Liver (tissue), 9 donors: ENCODE data around the gene SIRT7. TPM values are rescaled to one million over a fixed set of nuclear protein-coding genes. Genes with fewer than 3 reads are reported as not detected.

ENCODE experiments used
- DNase-seq: peaks from one replicate; pipeline ENCODE4 v3.0.0-alpha.2; 2017; ENCODE audit warnings: low spot score
- H3K27ac ChIP-seq, 2 donors: one replicate each; pipeline ENCODE4 v1.7.0; 2013; ENCODE audit warnings: inconsistent platforms in 2 of 2, low read length in 2 of 2, control low read depth in 1 of 2, low read depth in 1 of 2, mild to moderate bottlenecking in 1 of 2
- H3K27me3 ChIP-seq, 4 donors: one replicate each; pipeline versions ENCODE4 v1.6.1 to v1.7.0; 2013; ENCODE audit warnings: low read length in 3 of 4, inconsistent platforms in 1 of 4, mild to moderate bottlenecking in 1 of 4, moderate library complexity in 1 of 4; ENCODE audit not compliant: control insufficient read depth in 4 of 4, insufficient read depth in 4 of 4
- H3K36me3 ChIP-seq, 4 donors: one replicate each; pipeline versions ENCODE4 v1.6.1 to v1.7.0; 2013; ENCODE audit warnings: low read length in 3 of 4, mild to moderate bottlenecking in 3 of 4, low read depth in 1 of 4, moderate library complexity in 1 of 4; ENCODE audit not compliant: control insufficient read depth in 4 of 4, insufficient read depth in 3 of 4
- H3K4me1 ChIP-seq, 4 donors: one replicate each; pipeline versions ENCODE4 v1.6.1 to v1.7.0; 2013; ENCODE audit warnings: low read length in 3 of 4, mild to moderate bottlenecking in 3 of 4, moderate library complexity in 1 of 4; ENCODE audit not compliant: control insufficient read depth in 4 of 4, insufficient read depth in 4 of 4
- H3K4me3 ChIP-seq, 3 donors: one replicate each; pipeline versions ENCODE4 v1.6.1 to v1.7.0; 2013; ENCODE audit warnings: low read length in 3 of 3, control low read depth in 1 of 3, low read depth in 1 of 3, mild to moderate bottlenecking in 1 of 3
- H3K9ac ChIP-seq, 2 donors: one replicate each; pipeline ENCODE4 v1.7.0; 2013; ENCODE audit warnings: low read length in 2 of 2, mild to moderate bottlenecking in 2 of 2, moderate library complexity in 2 of 2, control low read depth in 1 of 2, low read depth in 1 of 2
- H3K9me3 ChIP-seq, 4 donors: one replicate each; pipeline versions ENCODE4 v1.6.1 to v1.7.0; 2013; ENCODE audit warnings: low read length in 3 of 4; ENCODE audit not compliant: control insufficient read depth in 4 of 4
- ATF3 ChIP-seq: IDR thresholded peaks from 2 replicates; pipeline ENCODE4 v1.6.1; 2016; ENCODE audit warnings: antibody characterized with exemption
- EGR1 ChIP-seq, 2 donors: IDR thresholded peaks; 2 replicates each; pipeline ENCODE4 v1.6.1; 2016 to 2018; ENCODE audit warnings: antibody characterized with exemption in 2 of 2, low read depth in 2 of 2
- FOXA1 ChIP-seq: IDR thresholded peaks from 2 replicates; pipeline ENCODE4 v1.6.1; 2016; ENCODE audit warnings: antibody characterized with exemption
- FOXA2 ChIP-seq: IDR thresholded peaks from 2 replicates; pipeline ENCODE4 v1.6.1; 2016; ENCODE audit warnings: antibody characterized with exemption
- GABPA ChIP-seq, 2 donors: IDR thresholded peaks in 1 of 2; conservative IDR thresholded peaks in 1 of 2; 2 replicates each; pipeline ENCODE4 v1.6.1; 2016; ENCODE audit warnings: antibody characterized with exemption in 2 of 2, mild to moderate bottlenecking in 1 of 2, moderate library complexity in 1 of 2
- HNF4G ChIP-seq: IDR thresholded peaks from 2 replicates; pipeline ENCODE4 v1.6.1; 2016; ENCODE audit warnings: antibody characterized with exemption
- JUND ChIP-seq, 2 donors: IDR thresholded peaks; 2 replicates each; pipeline ENCODE4 v1.6.1; 2016; ENCODE audit warnings: antibody characterized with exemption in 2 of 2
- MAX ChIP-seq: IDR thresholded peaks from 2 replicates; pipeline ENCODE4 v1.6.1; 2016; ENCODE audit warnings: antibody characterized with exemption
- NR2F2 ChIP-seq: IDR thresholded peaks from 2 replicates; pipeline ENCODE4 v1.6.1; 2016; ENCODE audit warnings: antibody characterized with exemption
- RAD21 ChIP-seq, 2 donors: IDR thresholded peaks; 2 replicates each; pipeline ENCODE4 v1.6.1; 2016; ENCODE audit warnings: antibody characterized with exemption in 2 of 2, mild to moderate bottlenecking in 2 of 2
- REST ChIP-seq: IDR thresholded peaks from 2 replicates; pipeline ENCODE4 v1.6.1; 2016; ENCODE audit warnings: antibody characterized with exemption, mild to moderate bottlenecking
- SP1 ChIP-seq: IDR thresholded peaks from 2 replicates; pipeline ENCODE4 v1.6.1; 2018; ENCODE audit warnings: antibody characterized with exemption, mild to moderate bottlenecking
- TAF1 ChIP-seq: conservative IDR thresholded peaks from 2 replicates; pipeline ENCODE4 v1.6.1; 2016; ENCODE audit warnings: antibody characterized with exemption, mild to moderate bottlenecking
- YY1 ChIP-seq: IDR thresholded peaks from 2 replicates; pipeline ENCODE4 v1.6.1; 2016; ENCODE audit warnings: antibody characterized with exemption, mild to moderate bottlenecking
- WGBS: extraction: QIAGEN DNeasy Blood & Tissue Kit; methylation state at CpG from one replicate; pipeline ENCODE4 v1.1.7; 2013; 5-methylcytosine and 5-hydroxymethylcytosine counted together
- polyA plus RNA-seq, 2 donors: library from polyadenylated mRNA; stranded (reverse) in 1 of 2; unstranded in 1 of 2; fragments of 200-250 nt in 1 of 2; fragments of >200 nt in 1 of 2; fragmentation: Nextera tagmentation in 1 of 2; extraction: Ambion mirVana in 1 of 2; gene quantifications; one replicate each; pipeline versions ENCODE4 v1.2.1 to v1.2.3, GENCODE V29; 2013 to 2015
- total RNA-seq, 2 donors: library from RNA; depleted of rRNA; stranded (reverse); fragments of >200 nt; gene quantifications; one replicate each; pipeline ENCODE4 v1.2.3, GENCODE V29; 2014
- TF ChIP-seq, protein P1 (sequence below): IDR thresholded peaks from 2 replicates; pipeline ENCODE4 v1.6.1; 2016; ENCODE audit warnings: antibody characterized with exemption
- TF ChIP-seq, protein P2 (sequence below): fragments of 150-350 bp; IDR thresholded peaks from 2 replicates; pipeline ENCODE4 v1.5.1; 2017; ENCODE audit warnings: improper control_type of control experiment, low read depth, low read length; ENCODE audit not compliant: missing input control
- donor health status: healthy.
- donor health status: healthy.
- donor health status: healthy.
- donor health status: healthy.
- donor health status: healthy.

The SIRT7 gene
- total and polyA plus RNA-seq, 4 donors = 7.1 to 16.5 (median 11.5) TPM

DNA sequence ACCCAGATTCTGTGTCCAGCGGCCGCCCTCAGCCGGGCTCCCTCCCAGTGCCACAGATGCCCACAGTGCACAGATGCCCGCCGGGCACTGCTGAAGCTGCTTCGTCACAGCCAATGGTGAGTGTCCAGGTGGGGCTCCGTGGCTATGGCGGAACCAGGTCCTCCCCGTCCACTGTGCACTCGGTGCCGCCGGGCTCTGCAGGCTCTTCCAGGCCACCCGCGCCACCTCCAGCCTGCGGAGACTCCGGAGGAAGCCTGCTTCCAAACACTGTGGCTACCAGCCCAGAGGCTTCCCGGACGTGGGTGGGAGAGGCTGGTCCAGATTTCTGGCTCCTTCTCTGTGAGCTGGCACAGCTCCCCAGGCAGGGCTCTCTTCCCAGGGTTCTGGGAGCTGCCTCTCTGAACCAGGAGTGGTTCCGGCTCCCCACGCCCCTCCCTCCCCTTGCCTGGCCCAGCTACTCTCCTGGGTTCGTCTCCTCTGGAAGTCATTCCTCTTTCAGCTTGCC is 22.0 kb upstream of the SIRT7 start:
- DNase-seq = no peak
- WGBS = 89% methylated on average over 21 of the region's 21 CpGs
- no peaks in the 10 kb centered on the region for H3K27me3 ChIP-seq

DNA sequence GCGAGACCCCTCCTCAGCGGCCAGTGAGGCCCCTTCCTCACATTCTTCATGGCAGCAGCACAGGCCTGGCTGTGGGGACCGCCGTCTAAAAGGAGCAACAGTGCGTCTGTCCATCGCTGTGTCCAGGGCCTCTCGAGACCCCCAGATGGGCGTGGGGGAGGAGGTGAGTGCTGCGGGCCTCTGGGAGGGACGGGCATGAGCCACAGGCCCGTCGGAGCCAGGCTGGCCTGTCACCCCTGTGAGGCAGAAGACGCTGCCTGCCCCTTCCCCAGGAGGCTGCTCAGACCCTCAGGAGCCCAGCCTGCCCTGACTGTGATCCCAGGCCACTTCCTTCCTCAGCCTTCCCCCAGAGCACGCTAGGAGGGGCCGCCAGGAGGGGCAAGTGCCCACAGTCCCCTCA is 21.2 kb upstream of the SIRT7 start:
- H3K4me3 ChIP-seq = no peak overlapping the region
- no peak overlapping the region for H3K9ac ChIP-seq
- H3K4me1 ChIP-seq = peaks cover 6 to 10% (median 6%) of the 10 kb centered on the region in 4 donors
- no peak for DNase-seq
- H3K27me3 ChIP-seq = no peaks in the 10 kb centered on the region
- H3K9me3 ChIP-seq = no peaks in the 10 kb centered on the region
- H3K36me3 ChIP-seq = no peaks in the 10 kb centered on the region
- no peak overlapping the region for H3K27ac ChIP-seq
- WGBS = 78% methylated on average over 15 of the region's 15 CpGs
- TF ChIP-seq MAX = no peak
- no peak for TF ChIP-seq TAF1
- TF ChIP-seq JUND (IDR thresholded peaks at IDR 0.05) = no peak
- TF ChIP-seq SP1 = no peak
- no peak for TF ChIP-seq FOXA2
- no peak for TF ChIP-seq FOXA1
- TF ChIP-seq EGR1 (IDR thresholded peaks at IDR 0.05; ENCODE audit: low read depth in 2 of 2) = no peak
- no peak for TF ChIP-seq YY1
- TF ChIP-seq, protein P1, sequence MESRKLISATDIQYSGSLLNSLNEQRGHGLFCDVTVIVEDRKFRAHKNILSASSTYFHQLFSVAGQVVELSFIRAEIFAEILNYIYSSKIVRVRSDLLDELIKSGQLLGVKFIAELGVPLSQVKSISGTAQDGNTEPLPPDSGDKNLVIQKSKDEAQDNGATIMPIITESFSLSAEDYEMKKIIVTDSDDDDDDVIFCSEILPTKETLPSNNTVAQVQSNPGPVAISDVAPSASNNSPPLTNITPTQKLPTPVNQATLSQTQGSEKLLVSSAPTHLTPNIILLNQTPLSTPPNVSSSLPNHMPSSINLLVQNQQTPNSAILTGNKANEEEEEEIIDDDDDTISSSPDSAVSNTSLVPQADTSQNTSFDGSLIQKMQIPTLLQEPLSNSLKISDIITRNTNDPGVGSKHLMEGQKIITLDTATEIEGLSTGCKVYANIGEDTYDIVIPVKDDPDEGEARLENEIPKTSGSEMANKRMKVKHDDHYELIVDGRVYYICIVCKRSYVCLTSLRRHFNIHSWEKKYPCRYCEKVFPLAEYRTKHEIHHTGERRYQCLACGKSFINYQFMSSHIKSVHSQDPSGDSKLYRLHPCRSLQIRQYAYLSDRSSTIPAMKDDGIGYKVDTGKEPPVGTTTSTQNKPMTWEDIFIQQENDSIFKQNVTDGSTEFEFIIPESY = no peak
- TF ChIP-seq, protein P2, sequence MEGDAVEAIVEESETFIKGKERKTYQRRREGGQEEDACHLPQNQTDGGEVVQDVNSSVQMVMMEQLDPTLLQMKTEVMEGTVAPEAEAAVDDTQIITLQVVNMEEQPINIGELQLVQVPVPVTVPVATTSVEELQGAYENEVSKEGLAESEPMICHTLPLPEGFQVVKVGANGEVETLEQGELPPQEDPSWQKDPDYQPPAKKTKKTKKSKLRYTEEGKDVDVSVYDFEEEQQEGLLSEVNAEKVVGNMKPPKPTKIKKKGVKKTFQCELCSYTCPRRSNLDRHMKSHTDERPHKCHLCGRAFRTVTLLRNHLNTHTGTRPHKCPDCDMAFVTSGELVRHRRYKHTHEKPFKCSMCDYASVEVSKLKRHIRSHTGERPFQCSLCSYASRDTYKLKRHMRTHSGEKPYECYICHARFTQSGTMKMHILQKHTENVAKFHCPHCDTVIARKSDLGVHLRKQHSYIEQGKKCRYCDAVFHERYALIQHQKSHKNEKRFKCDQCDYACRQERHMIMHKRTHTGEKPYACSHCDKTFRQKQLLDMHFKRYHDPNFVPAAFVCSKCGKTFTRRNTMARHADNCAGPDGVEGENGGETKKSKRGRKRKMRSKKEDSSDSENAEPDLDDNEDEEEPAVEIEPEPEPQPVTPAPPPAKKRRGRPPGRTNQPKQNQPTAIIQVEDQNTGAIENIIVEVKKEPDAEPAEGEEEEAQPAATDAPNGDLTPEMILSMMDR = no peak
- TF ChIP-seq NR2F2 = no peak
- TF ChIP-seq GABPA (IDR thresholded peaks at IDR 0.05 in 1 of 2, conservative IDR thresholded peaks at IDR 0.05 in 1 of 2) = no peak
- no peak for TF ChIP-seq RAD21 (IDR thresholded peaks at IDR 0.05)
- TF ChIP-seq REST = no peak
- TF ChIP-seq HNF4G = no peak
- TF ChIP-seq ATF3 = no peak

More for the DNA sequence above, 22.0 kb upstream of the SIRT7 start:
- no peaks in the 10 kb centered on the region for H3K36me3 ChIP-seq
- peaks cover 6 to 10% (median 6%) of the 10 kb centered on the region in 4 donors for H3K4me1 ChIP-seq
- H3K27ac ChIP-seq = no peak overlapping the region
- no peaks in the 10 kb centered on the region for H3K9me3 ChIP-seq
- H3K4me3 ChIP-seq = no peak overlapping the region
- no peak overlapping the region for H3K9ac ChIP-seq
- TF ChIP-seq TAF1 (no peak), FOXA2 (no peak), GABPA (IDR thresholded peaks at IDR 0.05 in 1 of 2, conservative IDR thresholded peaks at IDR 0.05 in 1 of 2) (no peak), REST (no peak), YY1 (no peak), RAD21 (IDR thresholded peaks at IDR 0.05) (no peak)
